Colon (tissue), 2 donors: ENCODE measurements around the gene ACSF3.
"Not testable (repeated sequence)": the region's sequence is repeated elsewhere in the genome, so short reads cannot be mapped to it uniquely, and the experiment has no call there.

ENCODE experiments used
- FAIRE-seq: peaks from 2 replicates; lab custom pipeline; 2012; peaks lifted over from hg19 to GRCh38; lab: Jason Lieb, UNC
- donor health status: control.
- donor health status: control.

The ACSF3 gene

GRCh38 chr16:89073346-89074071, 20.1 kb upstream of the ACSF3 start:
- no peak for FAIRE-seq

DNA sequence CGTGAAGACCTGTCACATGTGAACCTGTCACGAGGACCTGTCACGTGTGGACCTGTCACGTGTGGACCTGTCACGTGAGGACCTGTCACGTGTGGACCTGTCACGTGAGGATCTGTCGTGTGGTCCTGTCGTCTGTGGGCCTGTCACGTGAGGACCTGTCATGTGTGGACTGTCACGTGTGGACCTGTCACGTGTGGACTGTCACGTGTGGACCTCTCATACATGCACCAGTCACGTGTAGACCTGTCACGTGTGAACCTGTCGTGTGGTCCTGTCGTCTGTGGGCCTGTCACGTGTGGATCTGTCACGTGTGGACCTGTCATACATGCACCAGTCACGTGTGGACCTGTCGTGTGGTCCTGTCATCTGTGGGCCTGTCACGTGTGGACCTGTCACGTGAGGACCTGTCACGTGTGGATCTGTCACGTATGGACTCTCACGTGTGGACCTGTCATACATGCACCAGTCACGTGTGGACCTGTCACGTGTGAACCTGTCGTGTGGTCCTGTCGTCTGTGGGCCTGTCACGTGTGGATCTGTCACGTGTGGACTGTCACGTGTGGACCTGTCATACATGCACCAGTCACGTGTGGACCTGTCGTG, 19.5 kb upstream of the ACSF3 start:
- not testable (repeated sequence) for FAIRE-seq

DNA sequence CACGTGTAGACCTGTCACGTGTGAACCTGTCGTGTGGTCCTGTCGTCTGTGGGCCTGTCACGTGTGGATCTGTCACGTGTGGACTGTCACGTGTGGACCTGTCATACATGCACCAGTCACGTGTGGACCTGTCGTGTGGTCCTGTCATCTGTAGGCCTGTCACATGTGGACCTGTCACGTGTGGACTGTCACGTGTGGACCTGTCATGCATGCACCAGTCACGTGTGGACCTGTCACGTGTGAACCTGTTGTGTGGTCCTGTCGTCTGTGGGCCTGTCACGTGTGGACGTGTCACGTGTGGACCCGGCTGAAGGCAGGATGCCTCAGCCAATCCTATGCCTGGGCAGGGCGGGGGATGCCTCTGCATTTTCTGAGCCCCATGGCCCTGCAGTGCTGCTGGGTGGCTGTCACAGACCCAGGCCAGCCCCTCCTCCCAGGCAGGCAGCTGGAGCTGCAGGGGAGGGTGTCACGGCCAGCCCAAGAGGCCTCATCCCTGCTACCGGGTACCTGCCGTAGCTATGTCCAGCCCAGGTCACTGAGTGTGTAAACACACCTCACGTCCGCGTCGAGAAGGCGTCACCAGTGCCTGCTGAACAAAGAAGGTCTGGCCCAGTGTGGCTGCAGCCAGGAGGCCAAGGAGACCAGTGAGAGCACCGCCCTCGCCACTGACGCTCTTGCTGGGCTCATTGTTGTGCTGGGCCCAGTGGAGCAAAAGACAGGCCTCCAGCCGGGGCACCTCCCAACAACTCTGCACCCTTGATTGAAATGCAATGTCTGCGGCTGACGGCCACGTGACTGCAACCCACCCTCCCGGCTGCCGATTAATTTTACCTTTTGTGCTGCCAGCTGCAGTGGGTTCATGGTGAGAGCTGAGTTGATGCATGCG, 18.6 kb upstream of the ACSF3 start:
- no peak for FAIRE-seq

DNA sequence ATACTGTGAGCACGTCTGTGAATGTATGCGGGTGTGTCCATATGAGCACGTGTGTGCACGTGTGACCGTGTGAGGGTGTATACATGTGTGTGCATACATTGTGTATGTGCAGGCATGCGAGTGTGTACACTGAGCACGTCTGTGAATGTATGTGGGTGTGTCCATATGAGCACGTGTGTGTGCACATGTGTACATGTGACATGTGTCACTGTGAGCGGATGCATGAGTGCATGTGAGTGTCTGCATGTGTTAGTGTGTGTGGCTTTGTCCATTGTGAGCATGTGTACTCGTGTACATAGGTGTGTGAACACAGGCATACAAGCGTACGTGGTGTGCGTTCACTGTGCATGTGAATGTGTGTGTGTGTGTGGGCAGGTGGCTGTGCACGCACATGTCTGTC, 17.5 kb upstream of the ACSF3 start:
- FAIRE-seq = no peak

GRCh38 chr16:89077076-89077475, 16.6 kb upstream of the ACSF3 start:
- no peak for FAIRE-seq

DNA sequence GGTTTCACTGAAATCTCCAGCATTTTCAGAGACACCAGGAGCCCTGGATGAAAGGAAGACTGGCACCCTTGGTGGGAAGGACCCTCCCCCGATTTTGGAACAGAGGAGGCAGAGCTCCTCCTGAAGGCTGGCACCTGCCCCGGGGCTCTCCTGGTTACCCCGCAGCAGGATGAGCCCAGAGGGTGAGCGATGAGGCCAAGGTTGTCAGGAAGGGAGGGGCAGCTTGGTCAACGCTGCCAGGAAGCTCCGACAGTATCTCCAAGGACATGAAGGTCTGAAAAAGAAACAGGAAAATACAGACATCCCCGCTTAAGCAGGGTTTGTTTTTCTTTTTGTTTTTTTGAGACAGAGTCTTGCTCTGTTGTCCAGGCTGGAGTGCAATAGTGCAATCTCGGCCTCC, 15.5 kb upstream of the ACSF3 start:
- no peak for FAIRE-seq

GRCh38 chr16:89079434-89079980, 14.1 kb upstream of the ACSF3 start:
- no peak for FAIRE-seq

- no peak for FAIRE-seq
Observed at GRCh38 chr16:89080196-89080853, 13.3 kb upstream of the ACSF3 start.

DNA sequence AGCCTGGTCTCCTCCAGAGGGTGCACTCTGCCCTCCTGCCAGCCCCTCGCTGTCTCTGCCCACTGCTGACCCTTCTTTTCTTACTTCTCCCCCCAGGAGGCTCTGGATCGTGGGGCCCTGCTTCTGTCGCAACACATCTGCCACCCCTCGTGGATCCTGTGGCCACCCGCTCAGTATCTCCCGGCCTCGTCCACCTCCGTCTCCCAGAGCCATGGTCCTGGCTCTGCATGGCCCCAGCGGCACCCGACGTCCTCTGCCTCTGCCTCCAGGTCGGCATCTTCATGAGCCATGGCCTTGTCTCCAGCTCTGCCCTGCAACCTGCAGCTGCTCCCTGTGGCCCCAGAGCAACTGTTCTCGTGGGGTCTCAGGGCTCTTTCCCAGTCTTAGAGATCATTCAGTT, 12.1 kb upstream of the ACSF3 start:
- FAIRE-seq = no peak

- no peak for FAIRE-seq
Observed at GRCh38 chr16:89084411-89084810, 9.2 kb upstream of the ACSF3 start.

DNA sequence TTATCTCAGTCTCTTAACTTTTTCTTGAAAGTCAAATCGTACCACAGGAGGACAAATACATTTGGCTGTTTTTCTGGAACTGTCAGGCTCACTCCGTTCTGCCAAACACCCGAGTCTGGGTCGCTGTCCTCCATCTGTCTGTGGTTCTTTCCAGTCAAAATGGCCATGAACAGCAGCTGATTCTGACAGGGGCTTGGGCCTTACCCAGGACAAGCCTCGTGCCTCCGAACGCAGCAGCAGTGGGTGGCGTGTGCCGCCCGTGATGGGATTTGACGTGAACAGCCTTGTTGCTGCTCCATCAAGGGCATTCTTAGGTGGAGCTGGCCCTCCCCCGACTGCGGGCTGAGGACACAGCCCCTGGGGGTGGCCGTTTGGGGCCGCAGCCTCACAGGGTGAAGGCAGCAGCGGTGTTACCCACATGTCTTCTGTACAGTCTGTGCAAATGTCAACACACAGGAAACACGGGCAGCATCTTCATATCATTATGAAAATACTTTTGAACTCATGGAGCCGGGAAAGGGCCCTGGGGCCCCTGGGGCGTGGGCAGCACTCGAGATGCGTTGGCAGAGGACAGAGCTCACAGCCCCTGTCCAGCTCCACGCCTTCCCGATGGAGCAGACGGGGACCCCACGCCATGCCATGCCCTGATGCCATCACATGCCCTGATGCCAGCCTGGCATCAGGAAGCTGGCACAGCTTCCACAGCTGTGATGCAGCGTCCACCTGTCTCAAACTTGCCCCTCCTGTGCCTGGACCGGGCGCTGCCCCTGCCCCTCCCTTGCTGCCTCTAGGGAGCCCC, 8.6 kb upstream of the ACSF3 start:
- no peak for FAIRE-seq

DNA sequence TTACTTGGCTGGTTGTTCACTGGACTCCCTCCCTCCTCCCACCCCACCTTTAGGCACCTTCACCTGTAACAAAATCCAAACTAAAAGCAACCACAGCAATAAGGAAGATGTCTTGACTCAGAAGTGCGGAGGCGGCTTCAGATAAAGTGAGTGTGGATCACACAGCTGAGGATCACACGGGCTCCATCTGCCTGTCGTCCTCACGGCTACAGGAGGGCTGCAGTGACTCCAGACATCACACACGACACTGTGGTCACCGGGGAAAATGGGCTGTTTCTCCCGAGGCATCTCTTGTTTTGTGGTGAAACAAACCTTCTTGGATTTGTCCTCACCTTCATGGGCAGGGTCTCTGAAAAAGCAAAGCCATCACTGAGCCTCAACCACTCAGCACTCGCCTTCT, 7.9 kb upstream of the ACSF3 start:
- FAIRE-seq = no peak

GRCh38 chr16:89087922-89088497, 5.6 kb upstream of the ACSF3 start:
- no peak for FAIRE-seq

- FAIRE-seq = no peak
Observed at GRCh38 chr16:89089120-89089519, 4.5 kb upstream of the ACSF3 start.

DNA sequence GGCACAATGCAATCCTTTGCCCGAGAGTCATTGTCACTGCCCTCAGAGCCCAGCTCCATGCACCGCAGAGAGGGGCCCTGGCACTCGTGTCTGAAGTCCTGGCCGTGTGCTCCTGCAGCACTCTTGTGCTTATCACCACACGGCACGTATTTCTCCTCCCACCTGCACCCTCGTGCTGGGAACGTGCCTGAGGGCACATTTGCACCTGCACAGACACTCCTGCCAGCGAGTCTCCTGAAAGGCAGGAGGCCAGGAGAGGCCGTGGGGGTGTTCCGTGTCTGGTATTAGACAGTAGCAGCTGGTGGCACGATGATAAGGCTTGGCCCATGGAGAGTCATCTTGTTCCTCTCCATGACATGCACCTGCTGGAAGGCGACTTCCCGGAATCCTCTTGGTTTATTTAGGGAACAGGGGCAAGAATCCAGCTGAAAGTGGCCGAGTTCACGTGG, 3.4 kb upstream of the ACSF3 start:
- FAIRE-seq = no peak

DNA sequence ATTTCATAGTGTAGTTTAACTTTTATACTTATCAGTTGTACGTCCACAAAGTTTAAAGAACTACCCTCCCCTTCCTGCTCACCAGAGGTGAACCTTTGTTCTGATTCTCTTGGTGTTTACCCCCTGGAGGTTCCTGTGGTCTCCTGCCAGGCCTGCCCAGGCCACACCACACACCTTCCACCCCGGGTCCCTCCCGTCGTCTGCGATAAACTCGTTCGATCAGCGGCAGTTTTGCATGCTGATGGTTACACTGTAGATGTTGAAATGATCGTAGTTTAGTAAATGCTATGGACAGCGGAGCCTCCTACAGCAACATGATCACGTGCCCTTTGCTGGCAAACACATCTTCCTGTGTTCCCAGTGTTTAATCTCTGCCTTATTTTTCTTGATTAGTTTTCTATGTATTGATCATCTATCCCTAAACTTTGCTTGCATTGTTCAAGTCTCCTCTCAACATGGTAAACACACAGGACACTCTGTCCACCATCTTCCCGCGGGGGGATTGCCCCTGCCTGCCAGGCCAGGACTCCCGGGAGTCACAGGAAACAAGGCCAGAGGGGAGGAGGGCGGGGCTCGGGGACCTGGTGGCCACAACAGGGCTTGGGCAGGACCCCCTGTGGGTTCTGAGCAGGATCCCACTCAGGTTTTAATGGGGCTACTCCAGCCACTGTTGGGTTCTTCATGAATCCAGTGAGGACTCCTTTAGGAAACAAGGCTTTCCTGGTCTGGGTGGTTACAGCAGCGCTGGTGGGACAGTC, 2.8 kb upstream of the ACSF3 start:
- no peak for FAIRE-seq

DNA sequence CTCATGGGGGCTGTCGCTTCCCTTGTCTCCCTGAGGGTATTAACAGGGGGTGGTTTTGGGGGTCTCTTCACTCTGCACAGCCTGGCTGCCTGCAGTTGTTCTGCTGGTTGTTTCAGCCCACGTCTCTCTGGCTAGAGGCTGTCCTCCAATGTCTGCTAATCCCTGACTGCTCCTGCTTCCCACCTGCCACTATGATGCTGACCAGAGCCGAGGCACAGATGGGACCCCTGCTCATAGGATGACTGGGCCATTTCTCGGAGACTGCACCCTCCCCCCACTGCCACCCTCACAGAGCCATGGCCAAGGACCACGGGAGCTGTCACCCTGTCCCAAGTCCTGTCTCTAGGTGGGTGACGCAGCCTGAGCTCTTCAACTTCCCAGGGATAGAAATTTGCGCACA, 1.6 kb upstream of the ACSF3 start:
- FAIRE-seq = no peak

GRCh38 chr16:89093252-89093601, 425 bp upstream of the ACSF3 start:
- not testable (repeated sequence) for FAIRE-seq

DNA sequence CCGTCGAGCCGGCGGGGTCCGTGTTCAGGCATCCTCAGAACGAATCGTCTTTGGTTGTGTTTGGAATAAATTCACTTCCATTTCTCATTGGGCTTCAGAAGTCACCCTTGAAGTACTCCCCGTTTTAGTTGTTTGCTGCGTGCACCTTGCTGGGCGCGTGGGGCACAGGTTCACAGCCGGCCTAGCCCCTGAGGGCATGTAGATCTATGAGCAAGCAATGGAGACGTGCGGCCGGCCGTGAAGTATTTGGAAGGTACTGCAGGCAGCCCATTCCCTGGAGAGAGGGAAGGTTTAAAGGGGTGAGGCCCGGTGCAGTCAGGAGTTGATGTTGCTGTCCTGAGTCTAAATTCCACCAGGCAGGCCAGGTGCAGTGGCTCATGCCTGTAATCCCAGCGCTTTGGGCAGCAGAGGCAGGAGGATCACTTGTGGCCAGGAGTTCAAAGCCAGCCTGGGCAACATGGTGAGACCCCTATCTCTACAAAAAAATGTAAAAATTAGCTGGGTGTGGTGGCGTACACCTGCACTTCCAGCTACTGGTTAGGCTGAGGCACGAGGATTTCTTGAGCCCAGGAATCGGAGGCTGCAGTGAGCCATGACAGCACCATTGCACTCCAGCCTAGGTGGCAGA, 714 bp downstream of the ACSF3 start:
- FAIRE-seq = no peak

GRCh38 chr16:89094880-89095258, 1.2 kb downstream of the ACSF3 start:
- no peak for FAIRE-seq
